GM19035 (cell line): ENCODE measurements around the gene AP5S1.

ENCODE experiments used
- ATAC-seq: cut with Tn5 transposase; IDR thresholded peaks from one replicate; pipeline ENCODE4 v1.9.1; 2021; ENCODE audit not compliant: unreplicated experiment

Gene AP5S1

GRCh38 chr20:3820048-3820900 lies at the start of gene AP5S1:
TSS of gene AP5S1 (plus strand) at chr20:3820547. CDS start at chr20:3822118, 1,571 bp downstream.
- peak; percentile 79 for ATAC-seq

DNA sequence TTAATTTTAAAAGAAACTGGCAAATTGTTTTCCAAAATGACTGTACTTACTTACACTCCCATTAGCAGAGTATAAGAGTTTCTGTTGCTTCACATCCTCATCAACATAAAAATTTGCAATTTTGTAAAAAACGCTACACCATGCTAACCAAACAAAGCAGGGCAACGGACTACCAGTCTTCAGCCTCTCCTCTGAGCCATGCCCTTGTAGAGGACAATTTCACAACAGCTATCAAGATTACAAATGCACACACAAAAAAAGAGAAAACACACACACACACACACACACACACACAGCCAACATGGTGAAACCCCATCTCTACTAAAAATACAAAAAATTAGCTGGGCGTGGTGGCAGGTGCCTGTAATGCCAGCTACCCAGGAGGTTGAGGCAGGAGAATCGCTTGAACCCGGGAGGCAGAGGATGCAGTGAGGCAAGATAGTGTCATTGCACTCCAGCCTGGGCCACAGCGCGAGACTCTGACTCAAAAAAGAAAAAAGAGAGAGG lies 48.7 kb upstream of the AP5S1 start:
- ATAC-seq, result no peak

DNA sequence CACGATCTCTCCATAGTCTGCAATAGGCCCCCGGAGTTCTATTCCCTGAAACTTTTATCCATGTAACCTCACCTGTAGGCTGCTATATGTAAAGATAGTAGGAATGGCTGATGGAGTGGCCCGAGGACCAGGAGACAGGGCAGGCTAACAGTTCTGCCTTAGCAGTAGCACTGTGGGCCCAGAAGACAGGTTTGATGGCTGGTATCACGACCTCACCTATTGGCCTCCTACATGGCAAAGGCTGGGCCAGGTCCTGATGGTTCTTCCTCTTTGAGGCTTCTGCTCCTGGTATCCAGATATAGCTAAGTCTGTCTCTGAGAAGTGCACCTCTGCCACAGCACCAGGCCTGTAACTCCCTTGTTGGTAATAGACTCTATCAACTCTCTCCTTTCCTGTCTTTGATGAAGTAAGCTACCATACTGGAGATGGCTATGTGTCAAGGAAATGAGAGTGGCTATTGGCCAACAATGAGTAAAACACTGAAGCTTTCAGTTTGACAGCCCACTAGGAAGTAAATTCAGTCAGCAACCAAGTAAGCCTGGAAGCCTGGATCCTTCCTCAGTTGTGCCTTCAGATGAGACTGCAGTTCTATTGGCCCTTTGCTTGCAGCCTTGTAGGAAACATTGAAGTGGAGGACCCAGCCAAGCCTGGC lies 44.8 kb upstream of the AP5S1 start:
- ATAC-seq, result no peak

DNA sequence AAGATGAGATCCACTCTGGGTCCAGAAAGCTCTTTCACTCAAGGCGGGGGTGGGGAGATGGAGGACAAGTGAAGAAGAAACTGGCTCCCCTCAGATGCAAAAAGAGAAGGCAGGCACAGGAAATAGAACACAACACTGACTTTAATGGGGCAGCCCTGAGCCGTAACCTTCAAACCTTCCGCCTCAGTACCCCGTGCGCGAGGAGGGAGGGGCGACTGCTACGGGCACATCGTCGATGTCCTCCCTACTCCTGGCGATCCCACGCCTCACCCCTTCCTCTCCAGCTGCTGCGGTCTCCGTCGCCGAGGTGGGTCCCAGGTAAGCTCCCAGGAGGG lies 43.0 kb upstream of the AP5S1 start:
- ATAC-seq, result no peak

DNA sequence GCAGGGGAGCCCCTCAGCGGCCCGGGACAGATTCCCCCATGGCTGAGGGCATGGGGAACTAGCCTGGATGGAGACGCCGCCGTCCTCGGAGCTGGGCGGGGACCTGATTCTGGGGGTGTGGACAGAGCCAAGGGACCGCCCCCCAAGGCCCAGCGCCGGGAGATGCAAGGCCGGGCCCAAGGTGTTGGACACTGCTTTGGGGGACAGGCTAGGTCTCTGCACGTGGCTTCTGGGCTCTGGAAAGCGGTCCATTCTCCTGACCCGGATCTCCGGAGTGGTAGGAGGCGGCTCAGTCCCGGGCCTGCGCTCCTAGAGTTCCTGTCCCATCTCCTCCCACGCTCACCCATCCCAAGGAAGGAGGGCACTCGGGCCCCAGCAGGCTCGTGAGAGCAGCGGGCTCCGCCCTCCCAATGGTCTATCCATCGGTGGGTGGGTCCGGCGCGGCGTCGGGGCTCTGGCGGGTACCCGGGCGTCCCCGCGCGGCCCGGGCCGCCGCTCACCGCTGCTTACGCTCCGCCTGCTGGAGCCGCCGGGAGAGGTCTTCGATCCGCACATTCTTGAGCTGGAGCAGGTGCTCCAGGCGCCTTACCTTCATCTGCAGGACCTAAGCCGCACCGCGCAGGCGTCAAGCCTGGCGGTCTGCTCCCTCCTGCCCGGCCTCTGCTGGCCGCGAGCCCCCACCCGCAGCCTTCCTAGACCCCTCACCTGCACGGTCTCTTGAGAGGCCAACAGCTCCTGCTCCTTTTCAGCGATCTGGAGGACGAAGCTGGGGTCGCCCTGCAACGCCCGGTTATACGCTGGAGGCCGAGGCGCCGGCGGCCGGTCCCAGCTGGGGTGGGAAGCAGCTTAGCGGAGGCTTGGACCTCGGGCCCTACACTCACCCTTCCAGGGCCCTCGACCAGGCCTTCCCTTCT lies 42.4 kb upstream of the AP5S1 start:
- peak; percentile 47 for ATAC-seq

GRCh38 chr20:3778976-3779375 lies 41.4 kb upstream of the AP5S1 start:
- no peak for ATAC-seq

DNA sequence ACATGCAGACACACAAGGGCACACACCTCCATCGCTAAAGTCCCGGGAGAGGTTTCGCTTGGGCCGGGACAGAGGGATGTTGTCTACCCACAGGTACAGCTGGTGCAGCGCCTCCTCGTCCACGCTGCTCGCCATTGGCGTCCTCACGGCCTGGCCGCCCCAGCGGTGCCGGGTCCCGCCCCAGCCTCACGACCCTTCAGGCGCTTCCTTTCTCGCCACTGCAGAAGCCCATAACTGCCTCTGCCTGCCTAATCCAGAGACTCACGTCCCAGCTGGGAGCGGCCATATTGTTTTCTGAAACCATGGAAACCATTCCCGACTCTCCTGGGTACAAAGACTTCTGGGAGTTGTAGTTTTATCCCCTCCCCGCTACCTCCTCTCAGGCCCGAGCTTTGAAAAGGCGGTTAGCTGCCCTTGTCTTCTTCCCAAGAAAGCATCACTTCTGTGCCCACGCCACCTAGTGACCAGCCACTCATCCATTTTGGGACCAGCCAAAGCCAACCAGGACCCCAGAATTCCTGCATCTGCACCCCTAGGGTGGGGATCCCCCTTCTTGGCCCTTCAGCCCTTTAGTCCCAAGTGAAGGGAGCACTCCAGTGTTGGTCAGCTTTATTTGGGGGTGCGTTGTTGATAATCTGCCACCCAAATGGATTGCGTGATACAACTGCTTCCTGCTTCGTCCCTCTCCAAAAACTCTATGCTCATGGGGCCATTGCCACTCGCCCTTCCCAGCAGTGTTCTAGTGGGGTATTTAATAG lies 39.0 kb upstream of the AP5S1 start, which contains the start of gene SPEF1:
TSS of gene SPEF1 (minus strand) at position 296 of the 758 bp plus-strand sequence. CDS start at position 135, 161 bp downstream.
- ATAC-seq, result no peak

DNA sequence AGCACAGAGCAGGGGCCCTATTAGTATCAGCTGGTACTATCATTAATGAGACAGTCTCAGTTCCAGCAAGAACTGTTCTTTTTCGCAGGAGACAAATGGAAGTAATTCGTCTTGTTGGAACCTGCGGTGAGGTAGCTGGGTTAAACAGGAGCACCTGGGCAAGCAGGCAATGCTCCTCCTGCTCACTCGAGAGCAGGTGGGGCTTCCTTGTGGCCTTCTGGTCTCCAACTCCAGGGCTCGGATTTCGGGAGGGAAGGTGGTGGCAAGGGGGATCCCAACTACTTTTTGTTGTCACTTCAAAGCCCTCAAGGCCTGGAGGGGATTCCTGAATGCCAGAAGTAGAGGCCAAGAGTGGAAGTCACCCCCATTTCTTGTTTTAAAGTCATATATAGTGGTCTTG lies 37.8 kb upstream of the AP5S1 start:
- no peak for ATAC-seq

DNA sequence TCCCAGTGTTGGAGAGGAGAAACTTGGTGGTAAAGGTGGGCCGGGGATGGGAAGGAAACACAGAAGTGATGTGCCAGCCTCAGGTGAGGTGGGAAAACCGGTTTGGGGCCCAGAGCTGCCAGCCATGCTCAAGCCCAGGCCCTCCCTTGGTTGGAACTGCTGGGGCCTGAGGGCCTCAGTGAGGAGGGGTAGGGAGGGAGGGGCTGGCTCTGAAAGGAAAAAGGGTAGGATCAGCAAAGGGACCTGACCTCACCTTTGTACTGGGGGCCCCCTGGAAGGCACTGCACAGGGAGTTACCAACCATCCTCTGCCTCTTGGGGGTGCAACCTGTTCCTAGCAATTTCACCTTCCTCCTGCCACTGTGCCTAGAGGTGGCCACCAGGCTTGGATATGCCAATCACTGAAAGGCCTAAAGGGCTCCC lies 37.3 kb upstream of the AP5S1 start:
- ATAC-seq, result no peak

DNA sequence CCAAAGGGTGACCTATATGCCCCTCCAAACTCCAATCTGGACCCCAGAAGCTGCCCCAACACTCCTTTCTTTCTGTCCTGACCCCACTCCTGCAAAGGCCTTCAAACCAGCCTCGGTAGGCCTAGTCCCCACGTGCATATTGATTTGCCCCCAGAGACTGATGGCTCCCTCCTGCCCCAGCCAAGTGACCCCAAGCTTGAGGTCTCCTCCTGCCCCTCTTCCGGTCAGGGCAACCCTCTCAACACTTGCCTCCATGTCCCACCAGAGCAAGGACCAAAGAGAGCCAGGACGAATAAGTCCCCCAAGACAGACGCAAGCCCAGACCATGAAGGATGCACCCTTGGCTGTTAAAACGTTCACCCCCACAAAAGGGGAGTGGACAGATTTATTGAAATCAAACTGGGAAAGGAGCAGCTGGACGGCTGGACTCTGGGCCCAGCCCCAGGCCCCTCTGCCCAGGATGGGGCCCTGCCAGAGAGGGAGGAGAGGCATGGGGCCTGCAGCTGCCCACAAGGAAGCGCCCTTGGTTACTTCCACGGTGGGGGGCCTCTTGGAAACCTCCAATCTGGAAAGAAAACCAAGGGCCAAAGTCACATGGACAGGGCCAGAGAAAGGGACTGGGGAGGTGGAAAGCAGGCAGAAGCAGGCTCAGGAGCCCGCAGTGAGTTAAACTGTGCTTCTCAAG lies 36.7 kb upstream of the AP5S1 start:
- no peak for ATAC-seq

DNA sequence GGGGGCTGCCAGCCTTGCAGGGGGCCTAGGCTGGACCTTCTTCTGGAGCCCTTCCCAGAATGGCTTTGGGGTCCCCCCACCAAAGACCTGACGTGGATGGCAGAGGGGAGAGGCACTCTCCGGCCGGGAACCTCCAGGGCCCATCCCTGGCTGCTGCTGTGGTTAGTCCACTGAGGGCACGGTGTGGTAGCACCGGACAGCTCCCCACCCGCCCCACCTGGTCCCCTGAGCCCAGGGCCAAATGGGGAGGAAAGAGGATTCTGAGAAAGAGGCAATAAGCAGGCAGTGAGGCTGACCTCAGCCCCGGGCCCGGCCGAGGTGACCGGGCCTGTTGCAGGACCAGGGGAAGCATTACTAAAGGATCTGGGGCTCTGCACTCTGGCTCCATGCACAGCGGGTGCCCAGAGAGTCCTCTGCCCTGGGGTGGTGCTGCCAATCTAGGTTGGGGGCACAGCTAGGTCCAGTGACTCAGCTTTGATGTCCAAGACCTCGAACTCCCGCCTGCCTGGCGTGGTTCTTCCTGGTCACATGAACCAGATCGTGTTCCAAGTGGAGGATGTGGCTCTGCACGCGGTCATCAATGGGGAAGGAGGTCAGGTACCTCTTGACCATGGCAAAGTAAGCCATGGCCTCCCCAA lies 36.0 kb upstream of the AP5S1 start:
- ATAC-seq, result no peak

- no peak for ATAC-seq
Measured at GRCh38 chr20:3784863-3785239, 35.5 kb upstream of the AP5S1 start.

DNA sequence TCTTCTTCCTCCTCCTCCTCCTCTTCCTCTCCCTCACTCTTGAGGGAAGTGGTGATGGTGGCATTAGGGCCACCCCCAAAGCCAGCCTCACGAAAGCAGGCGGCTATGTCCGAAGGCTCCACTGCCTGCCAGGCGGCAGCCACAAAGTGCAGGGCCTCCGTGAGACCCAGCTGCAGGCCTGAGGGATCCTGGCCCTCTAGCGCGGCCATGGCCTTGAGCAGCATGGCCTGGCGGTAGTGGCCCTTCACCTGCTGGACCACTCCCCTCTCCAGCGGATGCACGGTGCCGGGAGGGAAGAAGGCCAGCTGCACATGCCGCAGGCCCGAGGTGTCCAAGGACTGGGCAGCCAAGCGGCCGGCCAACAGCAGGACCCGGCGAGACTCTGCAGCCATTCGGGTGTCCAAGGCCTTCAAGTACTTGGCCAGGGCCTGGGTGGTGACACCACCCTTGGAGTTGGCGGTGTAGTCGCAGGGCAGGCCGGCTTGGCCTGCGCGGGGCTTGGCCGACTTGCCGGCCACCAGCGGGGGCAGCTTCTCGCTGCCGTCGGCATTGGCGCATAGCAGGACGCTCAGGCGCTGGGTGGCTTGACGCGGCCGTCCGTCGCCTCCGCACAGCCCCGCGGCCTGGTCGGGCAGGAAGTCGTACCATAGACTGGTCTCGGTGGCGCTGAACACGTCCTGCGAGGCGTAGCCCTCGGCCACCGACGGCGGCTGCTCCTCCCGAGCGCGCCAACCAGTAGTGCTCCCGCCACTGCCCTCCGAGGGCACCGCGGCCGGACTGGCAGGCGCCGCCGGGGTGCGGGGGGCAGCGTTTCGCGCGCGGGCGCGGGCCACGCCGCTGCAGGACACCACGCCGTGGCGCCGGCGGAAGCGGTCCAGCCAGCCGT lies 34.9 kb upstream of the AP5S1 start:
- no peak for ATAC-seq

- ATAC-seq, result peak; percentile 21
Measured at GRCh38 chr20:3786126-3786484, 34.2 kb upstream of the AP5S1 start.

- ATAC-seq, result peak; percentile 85
Measured at GRCh38 chr20:3786665-3787323, 33.6 kb upstream of the AP5S1 start, which contains the start of gene CENPB. TSS of gene CENPB (minus strand) at chr20:3786740. CDS start at chr20:3786483, 257 bp downstream.

GRCh38 chr20:3787324-3788014 lies 32.9 kb upstream of the AP5S1 start:
- no peak for ATAC-seq

GRCh38 chr20:3788685-3789155 lies 31.6 kb upstream of the AP5S1 start:
- ATAC-seq, result no peak
